ENCODE measurements around the gene PC.

PC gene

DNA sequence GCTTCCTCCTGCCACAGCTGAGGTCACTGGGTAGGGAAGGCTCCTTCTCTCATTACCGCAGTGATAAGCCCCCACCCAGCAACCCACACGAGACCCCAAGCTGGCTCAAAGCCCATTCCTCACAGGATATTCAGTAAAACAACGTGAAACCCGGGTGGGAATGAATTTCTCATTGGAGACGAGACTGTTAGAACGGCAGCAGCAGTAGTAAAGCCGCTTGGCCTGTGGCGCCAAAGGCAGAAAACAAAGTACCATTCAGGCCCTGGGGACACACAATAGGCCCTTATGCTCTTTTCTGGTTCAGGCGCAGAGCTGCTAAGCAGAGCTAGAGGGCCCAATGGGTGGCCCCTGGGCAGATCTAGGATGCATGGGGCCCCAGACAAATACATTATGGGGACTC lies 45.3 kb downstream of the PC start:
- no peak for DNase-seq (ENCODE audit: low read depth)
- H3K4me3 ChIP-seq (ENCODE audit: low read length) = no peak overlapping the region
- TF ChIP-seq CTCF (conservative IDR thresholded peaks at IDR 0.05; ENCODE audit: low read depth, low read length) = no peak

GRCh38 chr11:66912361-66912760 lies 45.8 kb downstream of the PC start:
- H3K4me3 ChIP-seq (ENCODE audit: low read length) = no peak overlapping the region
- no peak for TF ChIP-seq CTCF (conservative IDR thresholded peaks at IDR 0.05; ENCODE audit: low read depth, low read length)
- no peak for DNase-seq (ENCODE audit: low read depth)

- no peak overlapping the region for H3K4me3 ChIP-seq (ENCODE audit: low read length)
- TF ChIP-seq CTCF (conservative IDR thresholded peaks at IDR 0.05; ENCODE audit: low read depth, low read length) = no peak
- DNase-seq (ENCODE audit: low read depth) = no peak
Measured at GRCh38 chr11:66910669-66911068, 47.5 kb downstream of the PC start.

- no peak overlapping the region for H3K4me3 ChIP-seq (ENCODE audit: low read length)
- TF ChIP-seq CTCF (conservative IDR thresholded peaks at IDR 0.05; ENCODE audit: low read depth, low read length) = no peak
- no peak for DNase-seq (ENCODE audit: low read depth)
Measured at GRCh38 chr11:66910016-66910415, 48.2 kb downstream of the PC start.

DNA sequence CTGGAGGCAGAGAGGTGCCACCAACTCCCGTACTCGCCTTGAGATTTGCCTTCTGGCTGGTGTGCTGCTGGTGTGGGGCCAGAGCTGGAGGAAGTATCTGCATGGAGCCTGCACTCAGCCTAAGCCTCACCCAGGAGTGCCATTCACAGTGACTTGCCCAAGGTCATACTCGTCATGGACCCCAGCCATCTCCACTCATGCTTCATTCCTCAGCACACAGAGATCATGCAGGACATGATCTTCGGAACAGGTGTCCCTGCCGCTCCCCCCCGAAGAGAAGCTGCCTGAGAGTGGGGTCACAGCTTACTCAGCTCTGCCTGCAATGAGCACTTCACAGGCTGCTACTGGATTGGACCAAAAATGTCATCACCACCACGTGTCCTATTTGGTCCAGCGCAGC lies 49.0 kb downstream of the PC start:
- no peak for DNase-seq (ENCODE audit: low read depth)
- no peak overlapping the region for H3K4me3 ChIP-seq (ENCODE audit: low read length)
- no peak for TF ChIP-seq CTCF (conservative IDR thresholded peaks at IDR 0.05; ENCODE audit: low read depth, low read length)

GRCh38 chr11:66907751-66908630 lies 50.2 kb downstream of the PC start:
- no peak overlapping the region for H3K4me3 ChIP-seq (ENCODE audit: low read length)
- DNase-seq (ENCODE audit: low read depth) = no peak
- TF ChIP-seq CTCF (conservative IDR thresholded peaks at IDR 0.05; ENCODE audit: low read depth, low read length) = no peak

DNA sequence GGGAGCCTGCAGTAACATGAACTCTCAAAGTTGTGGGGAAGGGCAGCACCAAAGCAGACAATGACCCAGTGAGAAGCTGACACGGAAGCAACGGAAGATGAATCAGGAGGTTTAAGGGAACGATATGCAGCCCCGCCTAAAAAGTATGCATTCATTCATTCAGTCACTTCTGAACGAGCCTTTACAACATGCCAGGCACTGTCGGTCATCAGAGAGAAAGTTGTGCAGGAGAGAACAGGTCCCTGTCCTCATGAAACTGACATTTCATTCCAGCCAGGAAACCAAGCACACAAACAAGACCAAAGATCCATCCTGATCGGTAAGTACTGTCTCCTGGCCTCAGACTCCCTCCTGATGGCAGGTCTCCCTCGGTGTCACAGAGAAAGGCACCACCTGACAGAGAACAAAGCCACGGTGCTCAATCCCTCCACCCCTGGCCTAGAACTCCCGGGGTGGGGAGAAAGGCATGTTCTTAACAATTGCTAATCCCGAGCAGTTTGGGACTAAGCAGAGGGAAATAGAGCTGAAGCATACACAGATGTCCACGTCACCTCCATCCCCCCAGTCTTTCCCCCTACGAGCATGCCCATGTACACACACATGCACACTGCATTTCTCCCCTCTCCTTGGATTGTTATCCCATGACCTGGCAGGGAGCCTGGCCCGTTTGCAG lies 52.0 kb downstream of the PC start:
- DNase-seq (ENCODE audit: low read depth) = no peak
- no peak overlapping the region for H3K4me3 ChIP-seq (ENCODE audit: low read length)

More for the DNA sequence above, 52.0 kb downstream of the PC start:
- no peak for TF ChIP-seq CTCF (conservative IDR thresholded peaks at IDR 0.05; ENCODE audit: low read depth, low read length)

Data from retinal pigment epithelial cell (primary cell).